Measurements from ENCODE around the gene CNPPD1. TPM values are rescaled to one million over a fixed set of nuclear protein-coding genes. Genes with fewer than 3 reads are reported as not detected.

CNPPD1 gene
- total RNA-seq, 1 donor from 2014 or later: 43.1 TPM

DNA sequence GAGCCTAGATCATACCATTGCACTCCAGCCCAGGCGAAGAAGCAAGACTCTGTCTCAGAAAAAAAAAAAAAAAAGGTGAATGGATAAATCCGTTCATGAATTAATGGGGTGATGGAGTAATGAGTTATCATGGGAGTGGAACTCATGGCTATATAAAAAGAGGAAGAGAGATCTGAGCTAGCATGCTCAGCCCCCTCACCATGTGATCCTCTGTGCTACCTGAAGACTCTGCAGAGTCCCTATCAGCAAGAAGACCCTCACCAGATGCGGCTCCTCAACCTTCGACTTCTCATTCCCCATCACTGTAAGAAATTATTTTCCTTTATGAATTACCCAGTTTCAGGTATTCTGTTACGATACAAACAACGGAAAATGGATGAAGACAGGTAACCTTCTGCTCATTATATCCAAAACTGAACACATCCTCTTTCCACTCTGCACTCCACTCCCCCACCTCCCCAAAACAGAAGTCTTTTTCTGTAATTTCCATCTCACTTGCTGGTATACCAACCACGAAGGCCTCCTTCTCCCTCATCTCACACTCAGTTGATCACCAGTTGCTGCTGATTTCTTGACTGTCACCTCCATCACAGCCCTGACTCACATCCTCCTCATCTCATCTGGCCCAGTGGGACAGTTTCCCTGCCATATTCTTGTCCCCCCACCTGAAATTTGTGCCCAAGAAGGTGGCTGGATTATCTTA lies 10.2 kb upstream of the CNPPD1 start:
- peaks cover 17% of the 10 kb centered on the region for H3K36me3 Mint-ChIP-seq (ENCODE audit: low read depth)
- no peak overlapping the region for H3K27ac Mint-ChIP-seq (ENCODE audit: unreplicated experiment)
- H3K4me1 Mint-ChIP-seq (ENCODE audit: low read depth): no peaks in the 10 kb centered on the region
- no peaks in the 10 kb centered on the region for H3K27me3 Mint-ChIP-seq (ENCODE audit: low read depth)
- H3K4me3 Mint-ChIP-seq (ENCODE audit: unreplicated experiment): no peak overlapping the region
- no peak for DNase-seq (ENCODE audit: low spot score)
- no peaks in the 10 kb centered on the region for H3K9me3 Mint-ChIP-seq (ENCODE audit: low read depth)
- TF ChIP-seq, protein P1, sequence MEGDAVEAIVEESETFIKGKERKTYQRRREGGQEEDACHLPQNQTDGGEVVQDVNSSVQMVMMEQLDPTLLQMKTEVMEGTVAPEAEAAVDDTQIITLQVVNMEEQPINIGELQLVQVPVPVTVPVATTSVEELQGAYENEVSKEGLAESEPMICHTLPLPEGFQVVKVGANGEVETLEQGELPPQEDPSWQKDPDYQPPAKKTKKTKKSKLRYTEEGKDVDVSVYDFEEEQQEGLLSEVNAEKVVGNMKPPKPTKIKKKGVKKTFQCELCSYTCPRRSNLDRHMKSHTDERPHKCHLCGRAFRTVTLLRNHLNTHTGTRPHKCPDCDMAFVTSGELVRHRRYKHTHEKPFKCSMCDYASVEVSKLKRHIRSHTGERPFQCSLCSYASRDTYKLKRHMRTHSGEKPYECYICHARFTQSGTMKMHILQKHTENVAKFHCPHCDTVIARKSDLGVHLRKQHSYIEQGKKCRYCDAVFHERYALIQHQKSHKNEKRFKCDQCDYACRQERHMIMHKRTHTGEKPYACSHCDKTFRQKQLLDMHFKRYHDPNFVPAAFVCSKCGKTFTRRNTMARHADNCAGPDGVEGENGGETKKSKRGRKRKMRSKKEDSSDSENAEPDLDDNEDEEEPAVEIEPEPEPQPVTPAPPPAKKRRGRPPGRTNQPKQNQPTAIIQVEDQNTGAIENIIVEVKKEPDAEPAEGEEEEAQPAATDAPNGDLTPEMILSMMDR (IDR thresholded peaks at IDR 0.05): no peak

DNA sequence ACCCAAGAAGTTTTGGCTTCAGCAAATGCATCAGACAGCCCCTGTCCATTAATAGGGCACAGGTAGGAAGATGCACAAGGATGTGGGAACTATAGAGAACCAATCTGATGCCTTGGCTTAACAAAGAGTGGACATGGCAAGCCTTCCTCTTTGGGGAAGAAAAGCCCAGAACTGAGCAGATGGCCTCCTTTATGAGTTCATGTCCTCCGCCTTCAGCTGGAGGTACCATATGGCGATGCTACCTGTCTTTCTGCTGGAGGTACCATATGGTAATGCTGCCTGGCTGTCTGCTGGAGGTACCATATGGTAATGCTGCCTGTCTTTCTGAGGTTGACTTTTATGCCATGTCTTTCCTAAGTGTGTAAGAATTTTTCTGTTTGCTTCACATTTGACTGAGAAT lies 7.4 kb upstream of the CNPPD1 start:
- no peak for DNase-seq (ENCODE audit: low spot score)
- TF ChIP-seq, protein P1 (IDR thresholded peaks at IDR 0.05): no peak
- H3K4me1 Mint-ChIP-seq (ENCODE audit: low read depth): peaks cover 7% of the 10 kb centered on the region
- H3K27me3 Mint-ChIP-seq (ENCODE audit: low read depth): no peaks in the 10 kb centered on the region
- no peaks in the 10 kb centered on the region for H3K9me3 Mint-ChIP-seq (ENCODE audit: low read depth)
- no peak overlapping the region for H3K27ac Mint-ChIP-seq (ENCODE audit: unreplicated experiment)
- H3K4me3 Mint-ChIP-seq (ENCODE audit: unreplicated experiment): no peak overlapping the region
- peaks cover 31% of the 10 kb centered on the region for H3K36me3 Mint-ChIP-seq (ENCODE audit: low read depth)

DNA sequence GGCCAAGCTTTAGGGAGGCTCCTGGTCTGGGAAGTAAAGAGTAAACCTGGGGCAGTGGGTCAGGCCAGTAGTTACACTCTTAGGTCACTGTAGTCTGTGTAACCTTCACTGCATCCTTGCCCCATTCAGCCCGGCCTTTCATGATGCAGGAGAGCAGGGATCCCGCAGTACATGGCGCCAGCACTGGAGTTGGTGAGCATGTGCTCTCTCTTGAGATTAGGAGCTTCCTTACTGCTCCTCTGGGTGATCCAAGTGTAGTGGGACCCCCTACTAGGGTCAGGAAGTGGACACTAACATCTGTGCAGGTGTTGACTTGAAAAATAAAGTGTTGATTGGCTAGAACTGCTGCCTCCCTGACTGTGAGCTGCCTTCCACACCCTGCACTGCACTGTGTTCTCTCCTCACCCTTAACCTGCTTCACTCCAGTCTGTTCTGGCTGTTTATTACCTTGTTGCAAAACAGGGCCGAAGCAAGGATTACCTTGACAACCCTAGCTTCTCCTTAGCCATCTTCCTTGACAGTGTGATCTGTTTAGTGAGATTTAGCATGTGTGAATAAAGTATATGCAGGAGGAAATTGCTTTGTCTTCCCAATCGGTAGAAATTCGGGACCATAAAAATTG lies 6.5 kb upstream of the CNPPD1 start:
- no peak for DNase-seq (ENCODE audit: low spot score)
- Mint-ChIP-seq H3K4me3 (ENCODE audit: unreplicated experiment) (no peak overlapping the region), H3K27ac (ENCODE audit: unreplicated experiment) (no peak overlapping the region), H3K27me3 (ENCODE audit: low read depth) (no peaks in the 10 kb centered on the region), H3K9me3 (ENCODE audit: low read depth) (no peaks in the 10 kb centered on the region), H3K36me3 (ENCODE audit: low read depth) (peaks cover 31% of the 10 kb centered on the region), H3K4me1 (ENCODE audit: low read depth) (peaks cover 12% of the 10 kb centered on the region)
- TF ChIP-seq, protein P1 (IDR thresholded peaks at IDR 0.05): no peak

DNA sequence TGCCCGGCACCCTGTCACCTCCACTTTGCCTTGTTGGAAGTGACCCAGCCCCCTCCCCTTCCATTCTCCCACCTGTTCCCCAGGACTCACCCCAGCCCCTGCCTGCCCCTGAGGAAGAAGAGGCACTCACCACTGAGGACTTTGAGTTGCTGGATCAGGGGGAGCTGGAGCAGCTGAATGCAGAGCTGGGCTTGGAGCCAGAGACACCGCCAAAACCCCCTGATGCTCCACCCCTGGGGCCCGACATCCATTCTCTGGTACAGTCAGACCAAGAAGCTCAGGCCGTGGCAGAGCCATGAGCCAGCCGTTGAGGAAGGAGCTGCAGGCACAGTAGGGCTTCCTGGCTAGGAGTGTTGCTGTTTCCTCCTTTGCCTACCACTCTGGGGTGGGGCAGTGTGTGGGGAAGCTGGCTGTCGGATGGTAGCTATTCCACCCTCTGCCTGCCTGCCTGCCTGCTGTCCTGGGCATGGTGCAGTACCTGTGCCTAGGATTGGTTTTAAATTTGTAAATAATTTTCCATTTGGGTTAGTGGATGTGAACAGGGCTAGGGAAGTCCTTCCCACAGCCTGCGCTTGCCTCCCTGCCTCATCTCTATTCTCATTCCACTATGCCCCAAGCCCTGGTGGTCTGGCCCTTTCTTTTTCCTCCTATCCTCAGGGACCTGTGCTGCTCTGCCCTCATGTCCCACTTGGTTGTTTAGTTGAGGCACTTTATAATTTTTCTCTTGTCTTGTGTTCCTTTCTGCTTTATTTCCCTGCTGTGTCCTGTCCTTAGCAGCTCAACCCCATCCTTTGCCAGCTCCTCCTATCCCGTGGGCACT lies 5.8 kb upstream of the CNPPD1 start:
- Mint-ChIP-seq H3K4me3 (ENCODE audit: unreplicated experiment) (no peak overlapping the region), H3K9me3 (ENCODE audit: low read depth) (no peaks in the 10 kb centered on the region), H3K4me1 (ENCODE audit: low read depth) (peaks cover 14% of the 10 kb centered on the region), H3K27me3 (ENCODE audit: low read depth) (no peaks in the 10 kb centered on the region), H3K36me3 (ENCODE audit: low read depth) (peaks cover 31% of the 10 kb centered on the region), H3K27ac (ENCODE audit: unreplicated experiment) (peak overlapping the region; percentile 45)
- no peak for DNase-seq (ENCODE audit: low spot score)
- TF ChIP-seq, protein P1 (IDR thresholded peaks at IDR 0.05): no peak

DNA sequence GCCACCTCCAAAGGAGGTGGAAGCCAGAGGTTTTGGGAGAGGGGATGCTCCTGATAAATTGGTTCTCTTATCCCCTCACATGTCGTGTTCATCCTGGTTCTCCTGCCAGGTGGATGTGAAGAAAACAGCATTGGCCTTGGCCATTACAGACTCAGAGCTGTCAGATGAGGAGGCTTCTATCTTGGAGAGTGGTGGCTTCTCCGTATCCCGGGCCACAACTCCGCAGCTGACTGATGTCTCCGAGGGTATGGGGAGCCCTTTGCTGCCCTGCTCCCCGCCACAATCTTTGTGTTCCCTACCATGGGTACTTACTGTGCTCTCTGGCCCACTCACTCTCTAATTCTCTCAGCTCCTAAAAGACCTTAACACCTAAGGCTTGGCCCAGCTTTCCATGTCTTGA lies 4.8 kb upstream of the CNPPD1 start:
- H3K4me3 Mint-ChIP-seq (ENCODE audit: unreplicated experiment): no peak overlapping the region
- H3K27me3 Mint-ChIP-seq (ENCODE audit: low read depth): no peaks in the 10 kb centered on the region
- no peak overlapping the region for H3K27ac Mint-ChIP-seq (ENCODE audit: unreplicated experiment)
- peaks cover 31% of the 10 kb centered on the region for H3K36me3 Mint-ChIP-seq (ENCODE audit: low read depth)
- peaks cover 19% of the 10 kb centered on the region for H3K4me1 Mint-ChIP-seq (ENCODE audit: low read depth)
- TF ChIP-seq, protein P1 (IDR thresholded peaks at IDR 0.05): no peak
- DNase-seq (ENCODE audit: low spot score): no peak
- no peaks in the 10 kb centered on the region for H3K9me3 Mint-ChIP-seq (ENCODE audit: low read depth)
